Rectal smooth muscle tissue (tissue), 1 donor: ENCODE data around the gene ST6GALNAC6.

ENCODE experiments used
- H3K27ac ChIP-seq: one replicate; pipeline ENCODE4 v1.7.0; 2013; ENCODE audit warnings: low read depth, low read length, inconsistent platforms
- H3K27me3 ChIP-seq: one replicate; pipeline ENCODE4 v1.7.0; 2013; ENCODE audit warnings: low read length; ENCODE audit not compliant: control insufficient read depth, insufficient read depth
- H3K36me3 ChIP-seq: one replicate; pipeline ENCODE4 v1.7.0; 2013; ENCODE audit warnings: low read length; ENCODE audit not compliant: control insufficient read depth, insufficient read depth
- H3K4me1 ChIP-seq: one replicate; pipeline ENCODE4 v1.7.0; 2013; ENCODE audit warnings: low read length; ENCODE audit not compliant: control insufficient read depth, insufficient read depth
- H3K4me3 ChIP-seq: one replicate; pipeline ENCODE4 v1.7.0; 2013; ENCODE audit warnings: low read length
- H3K9ac ChIP-seq: one replicate; pipeline ENCODE4 v1.7.0; 2013; ENCODE audit warnings: low read length

ST6GALNAC6 gene

GRCh38 chr9:127856729-127857116 lies 42.7 kb downstream of the ST6GALNAC6 start:
- no peak overlapping the region for H3K9ac ChIP-seq
- no peaks in the 10 kb centered on the region for H3K4me1 ChIP-seq
- H3K27me3 ChIP-seq, result no peaks in the 10 kb centered on the region
- H3K36me3 ChIP-seq, result no peaks in the 10 kb centered on the region
- no peak overlapping the region for H3K4me3 ChIP-seq
- no peak overlapping the region for H3K27ac ChIP-seq

DNA sequence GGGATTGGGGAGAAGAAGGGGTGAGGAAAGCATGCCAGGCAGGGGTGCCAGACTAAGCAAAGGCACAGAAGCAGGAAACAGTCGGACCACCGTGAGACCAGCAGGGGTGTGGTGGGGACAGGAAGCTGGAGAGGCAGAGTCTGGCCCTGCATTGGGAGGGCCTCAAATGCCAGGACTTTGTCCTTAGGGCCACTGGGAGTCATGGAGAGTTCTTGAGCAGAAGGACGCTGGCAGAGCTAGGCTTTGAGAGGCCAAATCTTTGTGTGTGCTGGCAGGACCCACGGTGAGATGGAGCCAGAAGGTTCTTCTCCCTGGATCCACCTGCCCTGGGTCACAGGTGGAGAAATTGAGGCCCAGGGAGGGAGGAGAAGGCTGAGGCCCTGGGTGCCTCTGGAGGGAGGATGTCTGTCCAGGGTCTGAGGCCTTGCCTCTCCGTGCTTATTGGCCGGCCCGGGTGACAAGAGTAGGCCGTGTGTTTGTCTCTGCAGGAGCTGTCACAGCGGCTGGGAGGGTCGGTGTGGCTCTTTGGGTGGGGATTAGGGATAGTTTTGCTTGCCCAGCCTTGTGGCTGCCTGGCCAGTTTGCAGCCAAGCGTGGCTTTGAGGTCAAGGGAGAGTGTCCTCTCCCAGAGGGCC lies 43.2 kb downstream of the ST6GALNAC6 start:
- H3K9ac ChIP-seq, result no peak overlapping the region
- H3K27me3 ChIP-seq, result no peaks in the 10 kb centered on the region
- H3K27ac ChIP-seq, result no peak overlapping the region
- H3K4me1 ChIP-seq, result no peaks in the 10 kb centered on the region
- H3K36me3 ChIP-seq, result no peaks in the 10 kb centered on the region
- no peak overlapping the region for H3K4me3 ChIP-seq

GRCh38 chr9:127855522-127855921 lies 43.9 kb downstream of the ST6GALNAC6 start:
- H3K27me3 ChIP-seq, result no peaks in the 10 kb centered on the region
- no peak overlapping the region for H3K9ac ChIP-seq
- H3K27ac ChIP-seq, result no peak overlapping the region
- no peak overlapping the region for H3K4me3 ChIP-seq
- no peaks in the 10 kb centered on the region for H3K36me3 ChIP-seq
- no peaks in the 10 kb centered on the region for H3K4me1 ChIP-seq

- Histone ChIP-seq H3K27me3 (no peaks in the 10 kb centered on the region), H3K36me3 (no peaks in the 10 kb centered on the region), H3K27ac (peak overlapping the region; percentile 38), H3K4me3 (no peak overlapping the region), H3K9ac (no peak overlapping the region), H3K4me1 (no peaks in the 10 kb centered on the region)
Observed at GRCh38 chr9:127854960-127855359, 44.4 kb downstream of the ST6GALNAC6 start.

GRCh38 chr9:127854184-127854806 lies 45.1 kb downstream of the ST6GALNAC6 start, which contains the start of gene ENG:
Gene ENG, minus strand, starts transcription at chr9:127854658. Its CDS starts 303 bp downstream, at chr9:127854355.
- Histone ChIP-seq H3K27me3 (no peaks in the 10 kb centered on the region), H3K4me1 (no peaks in the 10 kb centered on the region), H3K27ac (peak within 1 kb of the TSS; percentile 59), H3K9ac (peak within 1 kb of the TSS; percentile 21), H3K36me3 (no peaks in the 10 kb centered on the region), H3K4me3 (peak within 1 kb of the TSS; percentile 63)

GRCh38 chr9:127853312-127854183 lies 45.9 kb downstream of the ST6GALNAC6 start:
- H3K4me1 ChIP-seq, result no peaks in the 10 kb centered on the region
- H3K36me3 ChIP-seq, result no peaks in the 10 kb centered on the region
- H3K27ac ChIP-seq, result peak overlapping the region; percentile 59
- H3K4me3 ChIP-seq, result peak overlapping the region; percentile 63
- H3K27me3 ChIP-seq, result no peaks in the 10 kb centered on the region
- peak overlapping the region; percentile 21 for H3K9ac ChIP-seq

DNA sequence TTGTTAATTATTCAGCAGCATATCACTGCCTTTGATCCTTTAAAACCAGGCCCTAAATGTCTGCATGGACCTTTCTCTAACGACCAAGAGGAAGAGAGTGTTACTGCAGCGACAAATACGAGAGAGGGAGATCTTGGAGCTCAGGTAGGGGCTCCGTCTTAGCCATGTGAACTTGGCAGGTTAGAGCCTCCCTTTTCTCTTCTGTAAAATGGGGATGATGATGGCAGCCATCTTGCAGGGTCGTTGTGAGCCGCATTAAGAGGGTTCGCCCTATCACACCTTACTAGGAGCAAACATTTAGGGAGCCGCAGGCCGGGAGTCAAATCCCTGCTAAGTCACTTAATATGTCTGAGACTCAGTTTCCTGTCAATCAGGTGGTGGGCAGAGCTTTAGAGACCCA lies 46.6 kb downstream of the ST6GALNAC6 start:
- H3K4me1 ChIP-seq, result no peaks in the 10 kb centered on the region
- peak overlapping the region; percentile 63 for H3K4me3 ChIP-seq
- H3K9ac ChIP-seq, result no peak overlapping the region
- H3K27me3 ChIP-seq, result no peaks in the 10 kb centered on the region
- no peaks in the 10 kb centered on the region for H3K36me3 ChIP-seq
- H3K27ac ChIP-seq, result no peak overlapping the region

- Histone ChIP-seq H3K36me3 (no peaks in the 10 kb centered on the region), H3K27ac (no peak overlapping the region), H3K4me1 (no peaks in the 10 kb centered on the region), H3K4me3 (no peak overlapping the region), H3K9ac (no peak overlapping the region), H3K27me3 (no peaks in the 10 kb centered on the region)
Observed at GRCh38 chr9:127850286-127850830, 49.0 kb downstream of the ST6GALNAC6 start.

DNA sequence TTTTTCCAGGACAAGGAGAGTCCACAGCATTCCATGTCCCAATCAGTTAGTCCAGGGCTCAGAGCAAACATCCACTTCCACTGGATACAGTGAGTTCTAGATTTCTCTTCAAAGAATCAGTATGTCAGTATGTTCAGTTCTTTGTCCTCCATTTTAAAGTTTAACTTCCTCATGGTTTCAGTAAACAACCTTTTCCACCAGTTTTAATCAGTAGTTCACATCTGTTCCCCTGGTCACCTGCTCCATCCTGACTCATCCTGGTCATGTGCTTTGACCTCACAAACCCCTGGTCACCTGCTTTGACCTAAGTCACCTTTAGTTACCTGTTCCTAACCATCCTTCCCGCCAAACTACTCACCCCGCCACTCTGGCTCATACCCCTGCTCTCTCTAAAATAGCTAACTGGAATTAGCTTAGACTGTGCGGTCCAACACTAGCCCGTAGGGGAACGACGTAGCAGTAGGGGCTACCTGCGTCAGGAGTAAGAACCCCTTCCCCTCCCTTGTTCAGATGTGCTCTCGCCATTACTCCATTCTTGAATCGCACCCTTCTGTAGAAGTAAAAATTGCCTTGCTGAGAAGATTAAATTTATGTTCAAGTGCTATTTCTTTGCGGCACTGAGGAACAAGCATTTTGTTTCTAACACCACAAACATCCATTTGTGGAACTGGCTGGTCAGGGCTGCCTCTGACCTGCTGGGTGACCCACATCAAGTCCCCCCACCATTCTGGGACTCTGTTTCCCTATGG lies 50.5 kb downstream of the ST6GALNAC6 start:
- Histone ChIP-seq H3K9ac (no peak overlapping the region), H3K36me3 (no peaks in the 10 kb centered on the region), H3K27me3 (no peaks in the 10 kb centered on the region), H3K4me3 (no peak overlapping the region), H3K27ac (no peak overlapping the region), H3K4me1 (no peaks in the 10 kb centered on the region)

DNA sequence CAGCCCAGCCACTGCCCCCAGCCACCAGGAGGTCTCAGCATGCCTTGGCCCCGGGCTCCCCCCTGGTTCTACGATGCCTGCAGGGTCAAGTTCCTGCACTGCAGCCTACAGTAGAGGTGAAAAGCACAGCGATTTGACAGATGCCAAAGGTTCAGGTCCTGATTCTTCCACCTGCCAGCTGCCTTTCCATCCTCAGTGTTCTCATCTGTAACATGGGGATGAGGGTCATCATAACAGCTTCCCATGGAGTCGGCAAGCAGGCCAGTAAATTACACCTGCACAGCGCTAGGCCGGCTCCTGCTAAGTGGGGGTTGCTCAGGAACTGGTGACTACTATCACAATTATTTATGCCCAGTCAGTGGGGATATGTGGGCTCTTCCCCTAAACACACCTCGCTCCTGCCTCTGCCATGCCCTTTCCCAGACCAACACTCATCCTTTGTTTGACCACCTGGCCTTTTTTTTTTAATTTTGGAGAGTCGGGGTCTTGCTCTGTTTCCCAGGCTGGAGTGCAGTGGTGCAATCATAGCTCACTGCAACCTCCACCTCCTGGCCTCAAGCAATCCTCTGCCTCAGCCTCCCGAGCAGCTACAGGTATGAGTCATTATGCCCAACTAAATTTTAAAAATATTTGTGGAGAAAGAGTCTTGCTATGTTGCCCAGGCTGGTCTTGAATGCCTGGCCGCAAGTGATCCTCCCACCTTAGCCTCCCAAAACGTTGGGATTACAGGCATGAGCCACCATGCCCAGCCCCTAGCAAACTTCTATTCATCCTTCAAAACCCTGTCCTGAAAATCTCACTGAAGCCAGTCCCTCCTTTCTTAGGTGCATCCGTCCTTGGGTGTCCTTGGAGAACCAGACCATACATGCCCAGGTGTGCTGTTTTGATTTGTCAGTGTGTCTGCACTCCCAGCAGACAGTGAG lies 51.3 kb downstream of the ST6GALNAC6 start:
- no peaks in the 10 kb centered on the region for H3K4me1 ChIP-seq
- H3K9ac ChIP-seq, result no peak overlapping the region
- no peak overlapping the region for H3K27ac ChIP-seq
- no peaks in the 10 kb centered on the region for H3K27me3 ChIP-seq
- H3K4me3 ChIP-seq, result no peak overlapping the region
- H3K36me3 ChIP-seq, result no peaks in the 10 kb centered on the region

- no peaks in the 10 kb centered on the region for H3K27me3 ChIP-seq
- H3K27ac ChIP-seq, result no peak overlapping the region
- H3K36me3 ChIP-seq, result no peaks in the 10 kb centered on the region
- no peaks in the 10 kb centered on the region for H3K4me1 ChIP-seq
- no peak overlapping the region for H3K4me3 ChIP-seq
- no peak overlapping the region for H3K9ac ChIP-seq
Observed at GRCh38 chr9:127847178-127847510, 52.3 kb downstream of the ST6GALNAC6 start.
